Stimulated activated CD8-positive, alpha-beta memory T cell treated with anti-CD3 and anti-CD28 coated beads, Interleukin-12 subunit alpha, Interleukin-12 subunit beta, amount 100 ng/mL, for 4 hours (primary cell): ENCODE measurements around the gene PRICKLE2.

ENCODE experiments used
- DNase-seq: peaks from one replicate; pipeline ENCODE4 v3.0.0-alpha.2; 2020; ENCODE audit warnings: low read depth

Gene PRICKLE2

DNA sequence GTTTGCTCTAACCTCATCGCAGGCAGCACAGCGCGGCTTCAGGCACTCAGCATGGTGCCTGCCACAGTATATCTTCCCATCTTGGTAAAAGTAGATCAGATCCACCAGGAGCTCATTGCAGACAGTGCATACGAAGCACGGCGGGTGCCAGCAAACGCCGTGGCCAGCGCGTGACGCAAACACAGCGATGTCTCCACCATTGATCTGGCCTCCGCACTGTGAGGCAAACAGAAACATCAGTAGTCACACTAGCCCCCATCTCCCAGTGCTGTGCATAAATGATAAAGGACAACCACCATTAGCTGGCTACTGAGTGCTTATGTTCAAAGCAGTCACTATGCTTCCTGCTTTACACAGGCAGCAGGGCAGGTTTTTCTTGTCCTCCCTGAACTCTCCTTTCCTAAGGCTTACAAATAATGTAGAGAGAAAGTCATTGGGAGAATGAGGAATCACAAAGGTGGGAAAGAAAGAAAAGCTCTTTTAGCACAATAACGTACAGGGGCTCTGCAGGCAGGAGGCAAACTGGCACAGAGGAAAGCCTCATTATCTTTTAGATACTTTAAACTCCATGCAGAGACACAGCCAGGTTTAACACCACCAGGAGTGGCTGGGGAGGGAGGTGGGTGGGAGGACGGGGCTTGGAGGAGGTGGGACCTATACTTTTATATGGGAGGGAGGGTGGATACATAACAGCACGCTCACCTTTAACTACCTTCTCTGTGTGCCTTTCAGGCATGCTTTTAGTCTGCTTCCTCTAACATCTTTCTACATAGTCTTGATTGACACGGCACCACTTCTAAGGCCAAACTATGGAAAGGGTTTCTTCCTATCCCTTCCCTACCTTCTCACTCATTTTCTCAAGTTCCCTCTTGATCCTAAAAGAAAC lies 67.9 kb downstream of the PRICKLE2 start:
- no peak for DNase-seq

DNA sequence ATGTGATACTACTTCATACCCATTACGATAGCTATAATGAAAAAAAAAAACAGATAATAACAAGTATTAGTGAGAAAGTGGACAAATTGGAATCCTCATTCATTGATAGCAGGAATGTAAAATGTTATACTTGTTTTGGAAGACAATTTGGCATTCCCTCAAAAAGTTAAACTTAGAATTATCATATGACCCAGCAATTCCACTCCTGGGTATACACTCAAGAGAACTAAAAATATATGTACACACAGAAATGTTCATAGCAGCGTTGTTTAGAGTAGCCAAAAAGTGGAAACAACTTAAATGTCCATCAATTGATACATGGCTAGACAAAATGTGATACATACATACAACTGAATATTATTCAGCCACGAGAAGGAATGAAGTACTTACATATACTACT lies 69.9 kb downstream of the PRICKLE2 start:
- no peak for DNase-seq

DNA sequence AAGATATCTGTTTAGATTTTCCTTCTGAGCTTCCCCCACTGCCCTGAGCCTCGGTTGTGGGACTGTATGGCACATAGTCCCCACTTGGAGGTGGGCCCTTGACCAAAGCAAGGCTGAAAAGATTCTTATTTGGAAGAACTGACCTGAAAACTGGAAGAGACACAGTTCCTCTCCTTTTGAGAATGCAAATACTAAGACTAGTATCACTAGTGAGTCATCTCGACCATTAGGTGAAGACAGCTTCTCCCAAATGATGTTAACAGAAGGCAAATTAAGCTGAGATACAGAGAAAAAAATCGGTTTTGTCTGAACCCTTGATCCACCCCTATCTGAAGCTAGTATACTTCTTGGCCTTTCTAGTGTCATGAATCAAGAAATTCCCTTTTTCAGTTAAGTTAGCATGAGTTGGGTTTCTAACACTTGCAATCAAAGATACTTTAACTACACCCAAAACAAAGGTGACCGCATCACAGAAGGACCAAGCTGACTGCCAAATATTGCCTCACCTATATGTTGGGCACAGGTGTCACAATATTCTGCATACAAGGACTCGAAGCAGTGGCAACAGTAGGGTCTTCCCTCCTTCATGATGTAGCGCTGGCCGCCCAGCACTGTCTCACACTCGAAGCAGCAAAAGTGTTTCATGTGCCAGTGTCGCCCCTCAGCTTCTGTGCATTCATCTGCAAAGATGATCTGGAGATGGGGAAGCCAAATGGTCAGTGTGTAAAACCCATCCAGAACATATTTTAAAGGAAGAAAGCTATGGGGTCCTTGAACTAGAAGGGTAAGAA lies 72.4 kb downstream of the PRICKLE2 start:
- no peak for DNase-seq

DNA sequence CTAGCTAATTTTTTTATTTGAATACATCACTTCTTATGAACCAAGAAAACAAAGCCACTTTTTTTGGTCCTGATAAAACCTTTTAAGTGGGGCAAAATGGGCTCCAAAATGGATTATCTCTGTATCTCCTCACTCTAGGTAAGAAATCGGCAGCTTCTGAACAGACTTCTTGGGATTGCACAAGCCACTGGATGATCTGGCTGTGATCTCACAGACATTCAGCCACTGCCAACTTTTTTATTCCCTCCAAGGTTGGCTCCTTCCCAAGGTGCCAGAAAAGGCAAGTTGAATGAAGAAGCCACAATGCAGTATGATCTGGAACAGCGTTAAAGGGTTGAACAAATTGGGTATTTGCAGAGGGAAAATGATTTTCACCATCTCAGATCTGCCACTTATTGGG lies 73.2 kb downstream of the PRICKLE2 start:
- no peak for DNase-seq

DNA sequence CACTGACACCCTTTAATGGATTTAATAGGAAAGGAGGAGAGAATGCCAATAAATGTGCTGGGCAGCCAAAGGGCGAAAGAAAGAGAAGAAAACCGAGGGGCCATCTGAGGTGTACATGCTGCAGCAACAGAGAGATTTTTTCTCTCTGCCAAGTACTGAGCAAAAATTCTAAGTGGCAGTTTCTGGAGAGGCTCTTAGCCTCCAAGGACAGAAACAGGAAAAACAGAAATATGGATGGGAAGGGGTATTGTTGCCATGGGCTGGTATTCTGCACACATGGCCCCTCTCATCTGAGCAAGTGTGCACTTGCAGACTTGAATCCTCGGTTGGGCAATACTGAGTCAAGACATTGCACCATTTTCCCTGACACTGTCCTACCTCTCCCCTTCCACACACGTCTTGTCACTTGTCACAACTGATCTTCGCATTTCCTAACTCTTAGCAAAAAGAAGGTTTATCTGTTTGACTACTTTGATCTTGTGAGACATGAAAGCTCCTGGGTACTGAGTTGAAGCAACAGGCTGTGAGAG lies 73.9 kb downstream of the PRICKLE2 start:
- no peak for DNase-seq

DNA sequence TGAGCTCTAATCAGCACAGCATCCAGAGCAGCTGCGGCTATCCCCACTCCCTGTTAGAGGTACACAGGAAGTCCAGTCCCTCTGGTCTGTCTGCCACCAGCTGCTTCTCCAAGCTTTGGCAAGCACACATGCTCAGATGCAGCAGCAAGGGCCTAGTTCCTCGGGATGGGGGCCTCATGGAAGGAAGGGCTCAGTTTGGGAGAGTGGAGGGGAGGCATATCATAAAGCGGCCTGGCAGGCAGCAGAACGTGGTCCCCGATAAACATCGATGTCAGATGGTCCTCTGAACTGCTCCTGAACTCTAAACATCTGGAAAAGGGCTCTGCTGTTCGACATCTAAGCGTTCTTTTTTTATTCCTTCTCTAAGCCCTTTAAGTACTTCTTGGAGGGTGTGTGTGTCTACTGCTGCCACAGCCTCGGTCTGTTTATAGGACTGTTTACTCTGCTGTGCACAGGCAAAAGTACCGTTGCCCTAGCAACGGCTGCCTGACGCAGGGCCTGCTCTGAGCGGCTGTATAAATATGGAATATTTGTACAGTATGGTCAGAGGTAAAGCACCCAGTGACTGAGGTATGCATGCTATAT lies 74.6 kb downstream of the PRICKLE2 start:
- DNase-seq: no peak

DNA sequence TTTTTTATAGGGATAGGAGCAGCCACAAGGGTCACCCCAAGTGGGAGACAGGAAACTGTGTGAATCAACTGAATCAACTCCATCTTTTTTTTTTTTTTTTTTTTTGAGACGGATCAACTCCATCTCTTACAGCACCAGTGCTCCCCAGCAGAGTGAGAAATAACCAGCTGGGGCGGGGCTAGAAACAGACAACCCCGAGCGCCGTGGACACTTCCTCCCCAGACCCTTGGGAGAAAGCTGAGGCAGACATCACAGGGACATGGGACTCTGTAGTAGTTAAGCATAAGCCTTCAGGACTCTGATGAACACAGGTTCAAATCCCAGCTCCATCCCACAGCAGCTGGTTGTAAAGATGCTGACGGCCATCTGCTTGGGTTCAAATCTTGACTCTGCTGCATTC lies 75.4 kb downstream of the PRICKLE2 start:
- DNase-seq: no peak

DNA sequence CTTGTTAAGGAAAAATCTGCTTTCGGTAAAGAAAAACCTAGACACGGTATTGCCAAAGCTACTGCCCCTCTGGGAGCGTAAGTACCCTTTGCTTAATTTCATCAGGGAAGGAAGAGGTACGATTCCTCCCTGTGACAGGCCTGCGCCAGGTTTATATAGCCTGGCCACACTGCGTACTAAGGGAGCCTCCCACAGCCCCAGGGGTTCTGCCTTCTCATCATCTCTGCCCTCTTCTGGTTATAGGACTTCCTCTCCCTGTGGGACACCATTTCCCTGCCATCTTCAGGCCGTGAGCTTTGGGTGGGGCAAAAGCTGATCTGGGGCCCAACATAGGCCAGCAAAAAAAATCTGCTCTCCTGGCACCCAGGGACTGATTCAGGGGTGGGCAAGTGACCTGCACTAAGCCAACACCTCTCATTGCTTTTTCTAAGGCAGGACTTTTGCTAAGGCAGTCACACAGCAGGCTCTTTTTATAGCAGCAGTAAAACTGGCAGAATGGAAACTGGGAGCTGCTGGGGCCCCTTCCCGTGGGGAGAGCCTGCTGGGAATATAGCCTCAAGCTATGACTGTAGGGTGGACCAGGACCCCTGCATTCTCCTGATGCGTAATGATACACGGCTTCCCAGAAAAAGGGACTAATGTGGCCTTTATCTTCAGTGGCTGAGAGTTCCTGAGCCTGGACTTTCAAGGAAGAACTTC lies 76.2 kb downstream of the PRICKLE2 start:
- no peak for DNase-seq

DNA sequence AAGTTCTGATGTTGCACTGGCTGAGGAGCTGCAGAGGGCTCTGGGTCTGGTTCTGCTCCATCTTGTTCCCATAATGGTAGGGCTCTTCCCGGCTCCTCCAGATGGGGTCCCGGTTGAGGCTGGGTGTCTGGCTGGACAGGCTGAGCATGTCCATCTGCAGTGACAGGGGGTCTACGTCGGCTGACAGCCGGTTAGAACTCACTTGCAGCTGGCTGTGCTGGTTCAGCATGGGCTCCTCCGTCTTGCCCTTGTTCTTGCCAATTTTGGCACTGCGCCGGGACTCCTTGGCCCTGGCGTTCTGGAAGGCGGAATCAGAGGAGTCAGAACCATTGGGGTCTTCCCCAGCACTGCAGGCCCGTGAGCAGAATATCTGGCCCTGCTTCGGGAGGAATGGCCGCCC lies 78.1 kb downstream of the PRICKLE2 start:
- DNase-seq: no peak

DNA sequence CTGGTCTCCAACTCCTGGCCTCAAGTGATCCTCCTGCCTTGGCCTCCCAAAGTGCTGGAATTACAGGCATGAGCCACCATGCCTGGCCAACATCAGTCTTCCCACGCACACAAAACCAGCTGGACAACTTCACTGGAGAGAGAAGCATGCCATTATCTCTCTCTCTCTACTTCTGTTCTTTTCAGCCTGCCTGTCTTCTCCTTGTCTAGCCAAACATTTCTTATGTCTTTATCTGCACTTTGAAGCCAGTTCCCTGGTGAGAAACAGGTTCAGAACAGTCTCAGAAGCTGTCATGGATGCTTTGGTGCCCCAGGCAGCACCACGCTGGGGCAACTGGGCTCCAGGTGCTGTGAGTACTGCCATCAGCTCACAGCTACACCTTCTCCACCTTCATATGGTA lies 79.8 kb downstream of the PRICKLE2 start:
- DNase-seq: no peak

DNA sequence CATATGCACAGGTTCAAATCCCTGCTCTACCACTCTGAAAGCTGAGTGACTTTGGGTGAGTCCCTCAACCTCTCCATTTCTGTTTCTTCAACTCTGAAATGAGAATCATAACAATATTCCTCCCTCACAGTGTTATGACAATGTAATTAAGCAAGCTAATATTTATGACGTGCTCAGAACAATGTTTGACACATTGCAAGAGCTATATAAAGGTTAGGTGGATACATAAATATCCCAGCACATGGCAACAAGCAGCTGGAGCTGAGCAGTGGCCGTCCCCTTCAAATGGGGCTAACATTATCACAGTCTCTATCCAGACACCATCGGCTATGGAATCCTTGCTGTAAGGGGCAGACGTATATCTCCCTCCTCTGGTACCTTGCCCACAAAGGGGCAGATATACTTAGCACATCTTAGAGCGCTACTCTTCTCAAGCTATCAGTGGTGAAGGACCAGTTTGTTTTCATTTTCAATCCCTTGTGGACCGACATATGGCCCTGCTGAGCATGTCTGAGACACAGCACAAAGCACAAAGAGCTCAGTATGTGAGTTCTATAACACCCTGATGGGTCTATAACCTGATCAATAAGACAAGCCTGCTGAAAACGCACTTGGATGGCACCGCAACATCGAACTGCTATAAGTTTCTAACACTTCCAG lies 80.9 kb downstream of the PRICKLE2 start:
- DNase-seq: no peak

DNA sequence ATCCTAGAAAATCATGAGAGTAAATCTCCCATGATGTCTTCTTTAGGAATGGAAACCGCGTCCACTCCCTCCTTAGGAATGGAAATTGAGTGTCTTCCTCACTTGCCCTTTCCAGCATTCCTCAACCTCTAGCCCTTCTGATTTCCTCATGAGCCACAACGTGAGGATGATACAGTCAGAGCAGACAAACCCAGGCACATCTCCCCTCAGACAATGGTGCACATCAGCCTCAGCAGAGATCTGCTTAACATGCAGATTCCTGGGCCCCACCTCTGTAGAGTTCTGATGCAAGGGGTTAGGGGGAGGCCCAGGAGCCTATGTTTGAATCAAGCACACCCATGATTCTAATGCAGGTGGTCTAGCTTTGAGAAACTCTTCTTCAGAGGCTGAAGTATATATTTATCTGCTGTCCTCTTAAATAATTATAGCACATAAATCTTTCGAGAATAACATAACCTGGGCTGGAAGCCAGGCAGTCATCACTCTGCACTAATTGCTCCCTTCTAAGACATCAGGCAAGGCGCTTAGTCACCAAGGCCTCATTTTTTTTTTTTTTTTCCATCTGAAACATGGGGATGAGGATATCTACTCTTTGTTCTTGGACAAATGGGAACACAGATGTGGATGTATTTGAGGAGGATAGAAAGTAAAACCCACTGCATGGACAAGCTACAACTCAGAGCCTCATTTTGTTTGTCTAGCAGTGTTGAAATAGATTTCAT lies 81.7 kb downstream of the PRICKLE2 start:
- DNase-seq: no peak

DNA sequence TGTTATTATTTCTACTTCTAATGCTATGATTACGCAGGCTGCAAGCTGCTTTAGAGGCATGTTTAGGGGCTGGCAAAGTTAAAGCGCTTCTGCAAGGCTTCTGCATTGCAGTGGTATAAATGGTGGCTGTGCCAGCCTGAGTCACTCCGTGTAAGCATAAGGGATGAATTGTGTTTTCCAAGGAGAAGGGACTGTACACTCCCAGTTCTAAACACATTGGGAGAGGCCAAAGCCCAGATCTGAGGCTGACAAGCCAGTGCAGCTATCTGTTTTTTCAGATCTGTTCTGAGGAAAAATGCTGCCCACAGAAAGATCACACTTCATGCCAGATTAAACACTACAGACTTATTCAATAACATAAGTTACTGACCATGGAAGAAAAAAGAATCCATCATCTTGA lies 83.8 kb downstream of the PRICKLE2 start:
- DNase-seq: no peak

DNA sequence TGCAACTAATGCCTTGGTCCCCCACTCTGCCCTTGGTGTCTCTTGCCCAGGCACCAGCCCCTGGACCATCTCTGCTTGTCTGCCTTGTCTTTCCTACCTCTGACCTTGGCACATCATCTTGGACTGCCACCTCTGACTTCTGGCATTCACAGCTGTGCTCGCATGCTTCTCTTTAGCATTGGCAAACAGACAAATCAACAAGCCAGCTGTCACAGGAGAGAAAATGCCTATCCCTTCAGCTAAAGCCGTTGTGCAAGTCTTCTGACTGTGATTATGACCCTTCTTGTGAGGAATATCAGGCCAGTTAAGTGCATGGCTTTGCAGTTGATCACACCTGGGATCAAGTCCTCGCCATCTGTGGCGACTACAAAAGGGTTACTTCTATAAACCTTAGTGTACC lies 84.6 kb downstream of the PRICKLE2 start:
- DNase-seq: no peak

DNA sequence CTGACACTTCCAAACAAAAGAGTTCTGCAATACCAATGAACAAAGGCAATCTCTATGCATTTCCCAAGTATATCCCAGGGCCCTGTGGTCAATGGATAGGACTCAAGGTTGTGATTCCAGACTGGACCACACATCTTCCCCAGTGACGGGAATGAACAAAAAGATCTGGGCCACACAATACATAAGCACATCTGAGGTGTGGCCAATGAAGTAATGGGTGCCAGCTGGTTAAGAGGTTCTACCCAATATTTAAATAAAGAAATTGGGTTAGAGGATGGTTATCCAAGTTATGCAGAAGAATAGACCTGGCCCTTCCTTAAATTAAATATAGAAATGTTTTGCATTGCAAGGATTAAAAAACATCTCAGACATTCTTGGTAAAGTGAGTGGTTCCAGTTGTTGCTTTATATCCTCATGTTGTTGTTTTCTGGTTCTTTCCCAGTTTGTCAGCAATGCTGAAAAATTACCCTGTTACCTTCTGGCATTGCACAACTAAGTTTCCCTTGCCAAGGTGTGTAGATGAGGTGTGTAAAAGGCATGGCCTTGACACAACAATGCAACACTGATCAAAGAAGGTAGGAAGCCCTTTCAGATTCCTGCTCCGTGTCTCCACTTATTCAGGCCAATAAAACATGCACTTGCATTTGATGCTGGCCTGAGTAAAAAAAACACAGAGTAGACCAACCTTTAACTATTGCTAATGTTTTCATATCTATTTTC lies 86.5 kb downstream of the PRICKLE2 start:
- DNase-seq: no peak

DNA sequence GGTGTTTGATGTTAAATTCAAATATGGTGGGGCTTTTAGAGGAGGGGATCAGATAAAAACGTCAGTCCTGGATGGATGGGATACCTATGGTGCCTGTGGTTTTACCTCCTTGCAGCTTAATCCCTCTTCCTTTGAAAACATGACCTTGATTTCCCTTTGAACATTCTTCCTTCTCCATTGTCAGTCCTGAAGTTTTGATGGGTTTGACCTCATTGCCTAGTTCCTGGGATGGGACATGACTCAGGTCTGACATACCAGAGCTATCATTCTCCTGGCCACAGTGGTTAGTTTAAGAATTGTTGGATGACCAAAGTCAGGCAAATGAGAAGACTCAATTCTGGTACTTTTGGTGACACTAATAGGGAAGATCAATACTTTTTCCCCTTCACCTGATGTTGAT lies 87.2 kb downstream of the PRICKLE2 start:
- no peak for DNase-seq

DNA sequence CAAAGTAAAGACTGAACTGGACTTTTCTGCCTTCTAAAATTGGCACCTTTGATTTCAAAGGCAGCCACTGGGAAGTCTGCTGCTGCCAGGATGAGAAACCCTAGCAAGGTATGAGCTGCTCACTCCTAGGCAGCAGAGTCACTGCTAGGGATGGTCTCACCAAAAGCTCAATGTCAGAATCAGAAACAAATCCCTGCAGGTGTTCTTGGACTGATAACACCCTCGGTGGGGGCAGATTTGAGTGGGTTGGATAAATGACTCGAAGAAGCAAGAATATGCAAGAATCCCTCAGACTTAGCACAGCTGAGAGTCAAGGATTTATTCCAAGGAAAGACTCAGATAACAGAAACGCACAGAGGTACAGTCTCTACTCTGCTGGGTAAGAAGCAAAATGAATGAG lies 90.4 kb downstream of the PRICKLE2 start:
- DNase-seq: no peak

DNA sequence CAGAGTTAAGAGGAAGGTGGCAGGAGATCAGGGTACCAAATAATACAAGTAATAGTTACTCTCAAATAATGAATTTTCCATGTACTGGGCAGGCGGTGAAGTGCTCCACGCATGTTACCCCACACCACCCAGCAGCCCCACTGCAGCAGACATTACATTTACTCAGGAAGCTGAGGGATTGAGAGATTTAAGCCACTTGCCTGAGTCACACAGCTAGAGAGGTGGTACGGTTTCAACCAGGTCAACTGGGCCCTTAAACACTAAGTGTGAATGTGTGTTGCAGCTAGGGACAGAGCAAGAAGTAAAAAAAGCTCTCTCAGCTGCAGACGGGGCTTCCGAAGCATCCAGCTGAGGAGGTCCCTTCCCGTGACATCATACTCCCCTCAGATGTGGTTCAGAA lies 91.3 kb downstream of the PRICKLE2 start:
- DNase-seq: no peak

DNA sequence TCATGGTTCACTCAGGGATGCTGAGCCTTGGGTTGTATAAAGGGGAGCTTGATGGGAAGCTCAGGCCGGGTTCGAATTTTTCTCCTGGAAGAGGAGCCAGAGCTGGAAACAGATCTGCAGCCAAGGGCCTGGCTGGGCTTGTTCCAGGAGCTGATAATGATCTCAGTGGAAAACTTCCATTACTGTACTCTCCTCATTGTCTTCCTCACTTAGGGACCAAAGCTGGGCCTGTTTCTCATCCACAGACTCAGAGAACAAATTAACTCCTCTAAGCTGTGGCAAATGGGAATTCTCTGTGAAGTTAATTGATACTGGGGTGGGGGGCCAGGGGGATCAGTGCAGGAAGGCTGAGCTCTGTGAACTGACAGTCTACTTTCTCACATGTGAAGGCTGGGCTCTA lies 92.0 kb downstream of the PRICKLE2 start:
- DNase-seq: no peak
